Measurements from ENCODE around the gene MREG.

MREG gene

DNA sequence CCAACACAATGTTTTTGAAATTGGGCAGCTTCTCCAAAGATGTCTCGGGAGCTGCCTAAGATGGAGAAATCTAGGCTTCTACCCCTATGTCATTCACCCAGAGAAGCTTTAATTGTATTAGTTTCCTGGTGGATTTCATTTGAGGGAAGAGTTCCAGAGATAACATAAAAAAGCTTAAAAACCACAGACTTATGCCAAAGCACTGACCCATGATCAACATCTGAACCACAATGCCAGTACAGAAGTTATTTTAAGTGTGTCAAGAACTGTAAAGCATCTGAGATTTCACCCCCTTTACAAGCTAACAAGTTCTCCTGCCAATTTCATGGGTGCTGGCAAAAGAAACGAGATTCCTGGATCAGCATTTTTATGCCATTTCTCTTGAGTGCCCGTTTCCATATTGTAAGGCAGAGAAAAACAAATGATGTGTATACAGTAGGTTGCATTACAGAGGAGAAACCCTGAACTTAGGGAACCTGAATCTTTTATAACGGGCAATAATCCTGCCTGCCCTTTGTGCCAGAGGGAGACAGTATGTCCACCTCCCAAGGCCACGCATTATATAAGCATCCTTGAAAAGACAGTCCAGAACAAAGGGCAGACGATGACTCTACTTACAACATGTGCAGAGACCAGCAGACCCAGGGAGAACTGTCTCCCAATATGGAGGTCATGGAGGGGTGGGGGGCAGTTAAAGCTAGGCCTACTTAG is 44.1 kb downstream of the MREG start:
- TF ChIP-seq, protein P1, sequence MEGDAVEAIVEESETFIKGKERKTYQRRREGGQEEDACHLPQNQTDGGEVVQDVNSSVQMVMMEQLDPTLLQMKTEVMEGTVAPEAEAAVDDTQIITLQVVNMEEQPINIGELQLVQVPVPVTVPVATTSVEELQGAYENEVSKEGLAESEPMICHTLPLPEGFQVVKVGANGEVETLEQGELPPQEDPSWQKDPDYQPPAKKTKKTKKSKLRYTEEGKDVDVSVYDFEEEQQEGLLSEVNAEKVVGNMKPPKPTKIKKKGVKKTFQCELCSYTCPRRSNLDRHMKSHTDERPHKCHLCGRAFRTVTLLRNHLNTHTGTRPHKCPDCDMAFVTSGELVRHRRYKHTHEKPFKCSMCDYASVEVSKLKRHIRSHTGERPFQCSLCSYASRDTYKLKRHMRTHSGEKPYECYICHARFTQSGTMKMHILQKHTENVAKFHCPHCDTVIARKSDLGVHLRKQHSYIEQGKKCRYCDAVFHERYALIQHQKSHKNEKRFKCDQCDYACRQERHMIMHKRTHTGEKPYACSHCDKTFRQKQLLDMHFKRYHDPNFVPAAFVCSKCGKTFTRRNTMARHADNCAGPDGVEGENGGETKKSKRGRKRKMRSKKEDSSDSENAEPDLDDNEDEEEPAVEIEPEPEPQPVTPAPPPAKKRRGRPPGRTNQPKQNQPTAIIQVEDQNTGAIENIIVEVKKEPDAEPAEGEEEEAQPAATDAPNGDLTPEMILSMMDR (IDR thresholded peaks at IDR 0.05; ENCODE audit: low read depth, low read length) = no peak
- H3K4me1 ChIP-seq = peaks cover 16% of the 10 kb centered on the region

DNA sequence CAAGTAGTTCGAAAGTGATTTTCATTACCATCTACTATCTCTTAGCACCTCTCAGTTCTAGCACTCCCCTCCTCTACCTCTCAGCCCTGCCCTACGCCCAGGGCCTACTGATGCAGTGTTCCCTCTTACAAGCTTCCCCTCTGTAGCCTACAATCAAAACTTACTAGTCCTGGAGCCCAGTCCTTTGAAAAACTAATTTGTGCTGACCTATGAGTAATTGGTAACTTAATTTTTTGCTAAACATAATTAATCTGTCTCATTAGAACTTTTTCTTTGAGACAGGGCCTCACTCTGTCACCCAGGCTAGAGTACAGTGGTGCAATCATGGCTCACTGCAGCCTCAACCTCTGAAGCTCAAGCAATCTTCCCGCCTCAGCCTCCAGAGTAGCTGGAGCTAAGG is 44.9 kb downstream of the MREG start:
- Histone ChIP-seq H3K27me3 (no peaks in the 10 kb centered on the region), H3K4me3 (ENCODE audit: low read depth, low read length) (no peak overlapping the region), H3K9me3 (no peaks in the 10 kb centered on the region; the same call in 1 of the 2 replicates), H3K36me3 (peaks cover 3% of the 10 kb centered on the region; the same call in 1 of the 2 replicates), H3K4me1 (peaks cover 8% of the 10 kb centered on the region; the same call in 1 of the 2 replicates)
- TF ChIP-seq, protein P1 (IDR thresholded peaks at IDR 0.05; ENCODE audit: low read depth, low read length) = no peak
- no peak for DNase-seq

More for the DNA sequence above, 44.1 kb downstream of the MREG start:
- Histone ChIP-seq H3K4me3 (ENCODE audit: low read depth, low read length) (no peak overlapping the region), H3K36me3 (peaks cover 3% of the 10 kb centered on the region; the same call in 1 of the 2 replicates), H3K27me3 (no peaks in the 10 kb centered on the region), H3K9me3 (no peaks in the 10 kb centered on the region; the same call in 1 of the 2 replicates)
- no peak for DNase-seq

DNA sequence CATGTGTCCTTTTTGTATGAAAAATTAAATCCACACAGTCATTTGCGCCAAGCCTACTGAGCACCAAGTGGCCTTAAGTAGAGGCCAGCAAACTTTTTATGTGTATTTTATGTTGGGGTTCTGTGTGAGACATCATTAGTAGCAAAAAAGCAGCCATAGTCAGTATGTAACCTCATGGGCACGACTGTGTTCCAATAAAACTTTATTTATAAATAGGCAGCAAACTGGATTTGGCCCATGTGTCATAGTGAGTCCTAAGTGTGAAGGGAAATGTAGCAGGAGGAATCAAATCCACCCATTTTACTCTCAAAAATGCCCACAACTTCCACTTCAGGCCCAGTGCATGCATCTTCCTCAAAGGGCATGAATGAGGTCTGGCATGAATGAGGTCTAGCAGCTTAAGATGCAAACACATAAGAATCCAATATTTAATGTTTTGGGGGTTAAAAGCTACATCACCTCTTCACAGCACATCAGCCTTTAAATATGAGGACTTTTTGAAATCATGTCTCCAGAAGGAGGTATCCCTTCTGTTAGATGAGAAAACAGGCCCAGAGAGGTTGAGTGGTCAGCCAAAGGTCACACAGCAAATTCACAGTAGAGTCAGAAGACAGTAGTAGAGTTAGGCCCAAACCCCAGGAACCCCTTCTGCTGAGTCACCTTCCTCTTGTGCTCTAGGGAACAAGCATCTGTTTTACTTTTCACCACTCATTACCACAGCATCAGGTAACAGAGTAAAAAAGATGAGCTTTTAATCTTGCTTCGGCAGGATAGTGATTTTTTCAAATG is 45.6 kb downstream of the MREG start:
- H3K4me1 ChIP-seq = peaks cover under 1% of the 10 kb centered on the region; the same call in 1 of the 2 replicates
- TF ChIP-seq, protein P1 (IDR thresholded peaks at IDR 0.05; ENCODE audit: low read depth, low read length) = no peak
- no peak for DNase-seq

DNA sequence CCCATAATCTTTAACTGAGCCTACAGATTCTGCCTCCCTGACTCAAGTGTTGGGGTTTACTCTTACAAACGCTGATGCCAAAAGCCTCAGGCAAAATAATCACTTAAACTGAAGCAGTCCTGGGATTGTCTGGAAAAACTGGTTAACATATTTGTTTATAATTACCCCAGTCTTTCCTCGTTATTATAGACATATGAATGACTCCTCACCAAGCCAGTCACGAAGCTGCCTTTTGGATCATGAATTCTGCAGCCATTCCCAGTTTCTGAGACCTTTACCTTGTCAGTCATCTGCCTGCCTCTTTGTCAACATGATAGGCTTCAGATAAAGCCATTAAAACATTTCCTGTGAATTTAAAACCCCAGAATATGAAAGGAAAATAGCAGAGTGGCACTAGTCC is 46.4 kb downstream of the MREG start:
- DNase-seq = no peak
- Histone ChIP-seq H3K4me1 (no peaks in the 10 kb centered on the region), H3K4me3 (ENCODE audit: low read depth, low read length) (no peak overlapping the region), H3K27me3 (no peaks in the 10 kb centered on the region), H3K36me3 (peaks cover 3% of the 10 kb centered on the region; the same call in 1 of the 2 replicates), H3K9me3 (no peaks in the 10 kb centered on the region; the same call in 1 of the 2 replicates)
- TF ChIP-seq, protein P1 (IDR thresholded peaks at IDR 0.05; ENCODE audit: low read depth, low read length) = no peak

More for the DNA sequence above, 45.6 kb downstream of the MREG start:
- H3K36me3 ChIP-seq = peaks cover 3% of the 10 kb centered on the region; the same call in 1 of the 2 replicates
- H3K9me3 ChIP-seq = no peaks in the 10 kb centered on the region; the same call in 1 of the 2 replicates
- no peak overlapping the region for H3K4me3 ChIP-seq (ENCODE audit: low read depth, low read length)
- H3K27me3 ChIP-seq = no peaks in the 10 kb centered on the region

DNA sequence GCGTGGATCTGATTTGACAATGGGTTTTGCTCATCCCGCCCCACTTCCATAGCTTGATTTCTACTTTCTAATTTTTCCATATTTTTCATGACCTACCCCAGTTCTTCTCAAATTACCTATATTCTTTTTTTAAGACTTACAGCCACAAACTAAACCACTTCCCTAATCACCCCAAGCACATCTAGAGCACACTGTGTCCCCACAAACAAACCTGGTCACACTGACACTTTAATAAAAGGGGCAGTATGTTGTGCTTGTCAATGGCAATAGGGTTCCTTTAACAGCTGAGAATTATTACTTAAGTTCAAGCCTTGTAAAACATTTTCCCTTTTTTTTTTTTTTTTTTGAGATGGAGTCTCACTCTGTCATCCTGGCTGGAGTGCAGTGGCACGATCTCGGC is 47.1 kb downstream of the MREG start:
- TF ChIP-seq, protein P1 (IDR thresholded peaks at IDR 0.05; ENCODE audit: low read depth, low read length) = no peak
- Histone ChIP-seq H3K9me3 (no peaks in the 10 kb centered on the region; the same call in 1 of the 2 replicates), H3K4me1 (no peaks in the 10 kb centered on the region), H3K4me3 (ENCODE audit: low read depth, low read length) (no peak overlapping the region), H3K27me3 (no peaks in the 10 kb centered on the region), H3K36me3 (peaks cover 3% of the 10 kb centered on the region; the same call in 1 of the 2 replicates)
- no peak for DNase-seq

Data from BE2C (cell line).